A549 (cell line): ENCODE results near the gene KDF1.

Source experiments
- BHLHE40 ChIP-seq: IDR thresholded peaks from 2 replicates; pipeline ENCODE4 v1.6.1; 2012; ENCODE audit warnings: low read depth, low read length, inconsistent platforms
- MYC ChIP-seq: IDR thresholded peaks from 2 replicates; pipeline ENCODE4 v1.6.1; 2012; ENCODE audit warnings: mild to moderate bottlenecking, inconsistent platforms, low read length, improper control_type of control experiment, borderline replicate concordance
- NPAS2 ChIP-seq: fragments of 250-450 bp; sonication (Bioruptor Pico); IDR thresholded peaks from 2 replicates; pipeline ENCODE4 v1.8.0; 2022; ENCODE audit warnings: mild to moderate bottlenecking, moderate library complexity, borderline replicate concordance
- POLR2A ChIP-seq: IDR thresholded peaks from 2 replicates; pipeline ENCODE4 v1.6.1; 2012; ENCODE audit warnings: mild to moderate bottlenecking, low read length
- POLR2AphosphoS2 ChIP-seq: conservative IDR thresholded peaks from 2 replicates; pipeline ENCODE4 v1.6.1; 2012; ENCODE audit warnings: low read length, improper control_type of control experiment, inconsistent platforms
- RAD21 ChIP-seq, 2 experiments: fragments of >200 bp in 1 of 2; sonication (Bioruptor Twin) in 1 of 2; formaldehyde crosslinking in 1 of 2; IDR thresholded peaks in 1 of 2; conservative IDR thresholded peaks in 1 of 2; 2 replicates in 1 of 2; 3 replicates in 1 of 2; pipeline ENCODE4 v1.6.1; 2012 to 2018; ENCODE audit warnings: inconsistent platforms in 1 of 2
- RFX5 ChIP-seq: fragments of 450-650 bp; IDR thresholded peaks from 2 replicates; pipeline ENCODE4 v1.7.1; 2014; ENCODE audit warnings: antibody characterized with exemption, mild to moderate bottlenecking, moderate library complexity
- RNF2 ChIP-seq: fragments of 200-600 bp; sonication (generic); IDR thresholded peaks from 2 replicates; pipeline ENCODE4 v1.6.1; 2016; ENCODE audit warnings: low read depth, mild to moderate bottlenecking, antibody characterized with exemption, moderate library complexity, borderline replicate concordance
- SREBF2 ChIP-seq: fragments of 450-650 bp; IDR thresholded peaks from 2 replicates; pipeline ENCODE4 v1.6.1; 2014; ENCODE audit warnings: mild to moderate bottlenecking, moderate library complexity
- TF ChIP-seq, protein P1 (sequence below): fragments of 250-450 bp; sonication (Bioruptor Pico); IDR thresholded peaks from 2 replicates; pipeline ENCODE4 v1.5.0; 2021; ENCODE audit warnings: mild to moderate bottlenecking, moderate library complexity, borderline replicate concordance
- TF ChIP-seq, protein P2 (sequence below): IDR thresholded peaks from 2 replicates; pipeline ENCODE4 v1.6.1; 2012
- TF ChIP-seq, protein P3 (sequence below): fragments of >200 bp; sonication (Bioruptor Twin); formaldehyde crosslinking; IDR thresholded peaks from 3 replicates; pipeline ENCODE4 v1.5.1; 2016
- TF ChIP-seq, protein P4 (sequence below): fragments of 200-600 bp; sonication (generic); IDR thresholded peaks from 2 replicates; pipeline ENCODE4 v1.6.1; 2016; ENCODE audit warnings: antibody characterized with exemption, mild to moderate bottlenecking, moderate library complexity

DNA sequence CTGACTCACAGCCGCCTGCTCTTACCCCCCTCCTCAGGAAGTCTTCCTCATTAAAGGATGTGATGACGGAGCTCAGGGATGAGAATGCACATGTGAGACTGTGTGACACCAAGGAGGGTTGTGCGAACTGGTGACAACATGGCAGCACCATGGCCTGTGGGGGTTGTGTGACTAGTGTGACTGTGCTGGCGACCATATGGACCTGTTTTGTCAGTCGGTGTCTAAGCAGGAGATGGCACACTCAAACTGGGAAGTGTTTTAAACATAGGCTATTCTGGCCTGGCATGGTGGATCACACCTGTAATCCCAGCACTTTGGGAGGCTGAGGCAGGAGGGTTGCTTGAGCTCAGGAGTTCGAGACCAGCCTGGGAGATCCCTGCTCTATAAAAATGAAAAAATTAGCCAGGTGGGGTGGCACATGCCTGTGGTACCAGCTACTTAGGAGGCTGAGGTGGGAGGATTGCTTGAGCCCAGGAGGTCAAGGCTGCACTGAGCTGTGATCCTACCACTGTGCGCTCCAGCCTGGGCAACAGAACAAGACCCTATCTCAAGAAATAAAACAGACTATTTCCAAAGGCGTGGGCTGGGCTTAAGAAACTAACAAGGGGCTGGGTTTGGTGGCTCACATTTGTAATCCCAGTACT lies 40.7 kb upstream of the KDF1 start:
- TF ChIP-seq, protein P1, sequence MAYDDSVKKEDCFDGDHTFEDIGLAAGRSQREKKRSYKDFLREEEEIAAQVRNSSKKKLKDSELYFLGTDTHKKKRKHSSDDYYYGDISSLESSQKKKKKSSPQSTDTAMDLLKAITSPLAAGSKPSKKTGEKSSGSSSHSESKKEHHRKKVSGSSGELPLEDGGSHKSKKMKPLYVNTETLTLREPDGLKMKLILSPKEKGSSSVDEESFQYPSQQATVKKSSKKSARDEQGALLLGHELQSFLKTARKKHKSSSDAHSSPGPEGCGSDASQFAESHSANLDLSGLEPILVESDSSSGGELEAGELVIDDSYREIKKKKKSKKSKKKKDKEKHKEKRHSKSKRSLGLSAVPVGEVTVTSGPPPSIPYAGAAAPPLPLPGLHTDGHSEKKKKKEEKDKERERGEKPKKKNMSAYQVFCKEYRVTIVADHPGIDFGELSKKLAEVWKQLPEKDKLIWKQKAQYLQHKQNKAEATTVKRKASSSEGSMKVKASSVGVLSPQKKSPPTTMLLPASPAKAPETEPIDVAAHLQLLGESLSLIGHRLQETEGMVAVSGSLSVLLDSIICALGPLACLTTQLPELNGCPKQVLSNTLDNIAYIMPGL = no peak
- TF ChIP-seq, protein P2, sequence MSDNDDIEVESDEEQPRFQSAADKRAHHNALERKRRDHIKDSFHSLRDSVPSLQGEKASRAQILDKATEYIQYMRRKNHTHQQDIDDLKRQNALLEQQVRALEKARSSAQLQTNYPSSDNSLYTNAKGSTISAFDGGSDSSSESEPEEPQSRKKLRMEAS = peak; percentile 18; the same call in 1 of the 2 replicates
- TF ChIP-seq, protein P3, sequence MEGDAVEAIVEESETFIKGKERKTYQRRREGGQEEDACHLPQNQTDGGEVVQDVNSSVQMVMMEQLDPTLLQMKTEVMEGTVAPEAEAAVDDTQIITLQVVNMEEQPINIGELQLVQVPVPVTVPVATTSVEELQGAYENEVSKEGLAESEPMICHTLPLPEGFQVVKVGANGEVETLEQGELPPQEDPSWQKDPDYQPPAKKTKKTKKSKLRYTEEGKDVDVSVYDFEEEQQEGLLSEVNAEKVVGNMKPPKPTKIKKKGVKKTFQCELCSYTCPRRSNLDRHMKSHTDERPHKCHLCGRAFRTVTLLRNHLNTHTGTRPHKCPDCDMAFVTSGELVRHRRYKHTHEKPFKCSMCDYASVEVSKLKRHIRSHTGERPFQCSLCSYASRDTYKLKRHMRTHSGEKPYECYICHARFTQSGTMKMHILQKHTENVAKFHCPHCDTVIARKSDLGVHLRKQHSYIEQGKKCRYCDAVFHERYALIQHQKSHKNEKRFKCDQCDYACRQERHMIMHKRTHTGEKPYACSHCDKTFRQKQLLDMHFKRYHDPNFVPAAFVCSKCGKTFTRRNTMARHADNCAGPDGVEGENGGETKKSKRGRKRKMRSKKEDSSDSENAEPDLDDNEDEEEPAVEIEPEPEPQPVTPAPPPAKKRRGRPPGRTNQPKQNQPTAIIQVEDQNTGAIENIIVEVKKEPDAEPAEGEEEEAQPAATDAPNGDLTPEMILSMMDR = no peak
- TF ChIP-seq POLR2A (no peak), RNF2 (no peak), NPAS2 (no peak), MYC (no peak), BHLHE40 (no peak), RFX5 (no peak), SREBF2 (no peak), POLR2AphosphoS2 (no peak), RAD21 (conservative IDR thresholded peaks at IDR 0.05 in 1 of 2, IDR thresholded peaks at IDR 0.05 in 1 of 2) (no peak)
- TF ChIP-seq, protein P4, sequence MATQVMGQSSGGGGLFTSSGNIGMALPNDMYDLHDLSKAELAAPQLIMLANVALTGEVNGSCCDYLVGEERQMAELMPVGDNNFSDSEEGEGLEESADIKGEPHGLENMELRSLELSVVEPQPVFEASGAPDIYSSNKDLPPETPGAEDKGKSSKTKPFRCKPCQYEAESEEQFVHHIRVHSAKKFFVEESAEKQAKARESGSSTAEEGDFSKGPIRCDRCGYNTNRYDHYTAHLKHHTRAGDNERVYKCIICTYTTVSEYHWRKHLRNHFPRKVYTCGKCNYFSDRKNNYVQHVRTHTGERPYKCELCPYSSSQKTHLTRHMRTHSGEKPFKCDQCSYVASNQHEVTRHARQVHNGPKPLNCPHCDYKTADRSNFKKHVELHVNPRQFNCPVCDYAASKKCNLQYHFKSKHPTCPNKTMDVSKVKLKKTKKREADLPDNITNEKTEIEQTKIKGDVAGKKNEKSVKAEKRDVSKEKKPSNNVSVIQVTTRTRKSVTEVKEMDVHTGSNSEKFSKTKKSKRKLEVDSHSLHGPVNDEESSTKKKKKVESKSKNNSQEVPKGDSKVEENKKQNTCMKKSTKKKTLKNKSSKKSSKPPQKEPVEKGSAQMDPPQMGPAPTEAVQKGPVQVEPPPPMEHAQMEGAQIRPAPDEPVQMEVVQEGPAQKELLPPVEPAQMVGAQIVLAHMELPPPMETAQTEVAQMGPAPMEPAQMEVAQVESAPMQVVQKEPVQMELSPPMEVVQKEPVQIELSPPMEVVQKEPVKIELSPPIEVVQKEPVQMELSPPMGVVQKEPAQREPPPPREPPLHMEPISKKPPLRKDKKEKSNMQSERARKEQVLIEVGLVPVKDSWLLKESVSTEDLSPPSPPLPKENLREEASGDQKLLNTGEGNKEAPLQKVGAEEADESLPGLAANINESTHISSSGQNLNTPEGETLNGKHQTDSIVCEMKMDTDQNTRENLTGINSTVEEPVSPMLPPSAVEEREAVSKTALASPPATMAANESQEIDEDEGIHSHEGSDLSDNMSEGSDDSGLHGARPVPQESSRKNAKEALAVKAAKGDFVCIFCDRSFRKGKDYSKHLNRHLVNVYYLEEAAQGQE = no peak
